GDM1 (cell line): ENCODE results near the gene TOR1AIP1.
"Not testable (repeated sequence)": the region's sequence is repeated elsewhere in the genome, so short reads cannot be mapped to it uniquely, and the experiment has no call there.

Source experiments
- DNase-seq: peaks from one replicate; lab custom pipeline; 2025; lab: John Stamatoyannopoulos, UW

The TOR1AIP1 gene, protein sequence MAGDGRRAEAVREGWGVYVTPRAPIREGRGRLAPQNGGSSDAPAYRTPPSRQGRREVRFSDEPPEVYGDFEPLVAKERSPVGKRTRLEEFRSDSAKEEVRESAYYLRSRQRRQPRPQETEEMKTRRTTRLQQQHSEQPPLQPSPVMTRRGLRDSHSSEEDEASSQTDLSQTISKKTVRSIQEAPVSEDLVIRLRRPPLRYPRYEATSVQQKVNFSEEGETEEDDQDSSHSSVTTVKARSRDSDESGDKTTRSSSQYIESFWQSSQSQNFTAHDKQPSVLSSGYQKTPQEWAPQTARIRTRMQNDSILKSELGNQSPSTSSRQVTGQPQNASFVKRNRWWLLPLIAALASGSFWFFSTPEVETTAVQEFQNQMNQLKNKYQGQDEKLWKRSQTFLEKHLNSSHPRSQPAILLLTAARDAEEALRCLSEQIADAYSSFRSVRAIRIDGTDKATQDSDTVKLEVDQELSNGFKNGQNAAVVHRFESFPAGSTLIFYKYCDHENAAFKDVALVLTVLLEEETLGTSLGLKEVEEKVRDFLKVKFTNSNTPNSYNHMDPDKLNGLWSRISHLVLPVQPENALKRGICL

DNA sequence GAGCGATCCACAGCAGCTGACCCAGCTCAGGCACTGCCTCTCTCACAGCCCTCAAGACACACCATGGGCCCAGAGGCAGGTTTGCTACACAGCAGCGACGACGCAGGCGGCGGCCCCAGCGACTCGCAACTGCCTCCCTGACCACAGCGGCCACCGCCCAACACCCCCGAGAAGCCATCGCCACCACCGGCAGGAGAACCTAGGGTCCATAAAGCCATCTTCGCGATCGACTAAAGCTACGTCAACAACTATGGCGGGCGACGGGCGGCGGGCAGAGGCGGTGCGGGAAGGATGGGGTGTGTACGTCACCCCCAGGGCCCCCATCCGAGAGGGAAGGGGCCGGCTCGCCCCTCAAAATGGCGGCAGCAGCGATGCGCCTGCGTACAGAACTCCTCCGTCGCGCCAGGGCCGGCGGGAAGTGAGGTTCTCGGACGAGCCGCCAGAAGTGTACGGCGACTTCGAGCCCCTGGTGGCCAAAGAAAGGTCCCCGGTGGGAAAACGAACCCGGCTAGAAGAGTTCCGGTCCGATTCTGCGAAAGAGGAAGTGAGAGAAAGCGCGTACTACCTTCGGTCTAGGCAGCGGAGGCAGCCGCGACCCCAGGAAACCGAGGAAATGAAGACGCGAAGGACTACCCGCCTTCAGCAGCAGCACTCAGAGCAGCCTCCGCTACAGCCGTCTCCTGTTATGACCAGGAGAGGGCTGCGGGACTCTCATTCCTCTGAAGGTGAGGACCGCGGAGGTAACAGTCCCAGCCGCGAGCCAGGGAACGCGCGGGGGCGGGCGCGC lies at the start of gene TOR1AIP1:
Gene TOR1AIP1, plus strand, starts transcription at position 33 of the 787 bp plus-strand sequence. Its CDS starts 218 bp downstream, at position 251.
- peak; percentile 98 for DNase-seq

DNA sequence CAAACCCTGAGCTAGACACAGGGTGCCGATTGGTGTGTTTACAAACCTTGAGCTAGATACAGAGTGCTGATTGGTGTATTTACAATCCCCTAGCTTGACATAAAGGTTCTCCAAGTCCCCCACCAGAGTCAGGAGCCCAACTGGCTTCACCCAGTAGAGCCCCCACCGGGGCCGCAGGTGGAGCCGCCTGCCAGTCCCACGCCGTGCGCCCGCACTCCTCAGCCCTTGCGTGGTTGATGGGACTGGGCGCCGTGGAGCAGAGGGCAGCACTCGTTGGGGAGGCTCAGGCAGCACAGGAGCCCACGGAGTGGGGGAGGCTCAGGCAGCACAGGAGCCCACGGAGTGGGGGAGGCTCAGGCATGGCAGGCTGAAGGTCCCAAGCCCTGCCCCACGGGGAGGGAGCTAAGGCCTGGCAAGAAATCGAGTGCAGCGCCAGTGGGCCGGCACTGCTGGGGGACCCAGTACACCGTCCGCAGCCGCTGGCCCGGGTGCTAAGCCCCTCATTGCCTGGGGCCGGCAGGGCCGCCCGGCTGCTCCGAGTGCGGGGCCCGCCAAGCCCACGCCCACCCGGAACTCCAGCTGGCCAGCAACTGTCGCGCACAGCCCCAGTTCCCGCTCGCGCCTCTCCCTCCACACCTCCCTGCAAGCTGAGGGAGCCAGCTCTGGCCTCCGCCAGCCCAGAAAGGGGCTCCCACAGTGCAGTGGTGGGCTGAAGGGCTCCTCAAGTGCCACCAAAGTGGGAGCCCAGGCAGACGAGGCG lies 45.2 kb upstream of the TOR1AIP1 start:
- DNase-seq, result not testable (repeated sequence)

DNA sequence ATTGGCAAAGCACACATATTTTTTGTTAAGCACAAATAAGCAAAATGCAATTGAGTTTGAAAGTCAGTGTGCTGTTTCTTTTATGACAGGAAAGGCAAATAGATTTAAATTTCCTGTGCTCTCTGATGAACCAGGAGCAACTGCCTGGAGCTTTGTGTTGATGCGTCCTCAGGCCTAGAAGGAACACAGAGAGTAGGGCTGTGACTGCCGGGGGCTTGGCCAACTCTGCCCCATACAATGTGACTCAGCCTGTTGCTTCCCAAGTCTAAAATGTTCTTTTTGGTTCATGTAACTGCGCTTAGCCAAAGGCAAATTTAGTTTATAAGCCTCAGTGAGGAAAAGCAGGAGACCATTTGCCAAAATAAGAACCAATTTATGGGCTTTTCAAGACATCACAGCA lies 42.0 kb upstream of the TOR1AIP1 start:
- no peak for DNase-seq

DNA sequence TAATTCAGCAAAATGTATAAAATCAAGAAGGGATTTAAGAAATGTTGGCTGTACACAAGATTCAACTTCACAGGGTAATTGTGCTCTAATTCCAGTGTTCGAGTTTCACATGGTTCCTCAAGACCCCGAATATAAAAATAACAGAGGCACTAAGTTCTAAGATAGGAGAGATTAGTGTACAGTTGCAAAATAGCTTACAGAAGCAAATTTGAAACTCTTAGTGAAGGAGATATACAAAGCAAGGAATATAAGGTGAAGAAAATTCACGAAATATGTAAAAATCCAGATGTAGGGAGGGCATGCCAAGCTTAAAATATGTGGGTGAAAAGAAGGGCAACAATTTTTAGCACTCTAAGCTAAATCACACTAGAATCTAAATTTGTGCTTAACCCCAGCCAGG lies 33.9 kb upstream of the TOR1AIP1 start:
- DNase-seq, result no peak

DNA sequence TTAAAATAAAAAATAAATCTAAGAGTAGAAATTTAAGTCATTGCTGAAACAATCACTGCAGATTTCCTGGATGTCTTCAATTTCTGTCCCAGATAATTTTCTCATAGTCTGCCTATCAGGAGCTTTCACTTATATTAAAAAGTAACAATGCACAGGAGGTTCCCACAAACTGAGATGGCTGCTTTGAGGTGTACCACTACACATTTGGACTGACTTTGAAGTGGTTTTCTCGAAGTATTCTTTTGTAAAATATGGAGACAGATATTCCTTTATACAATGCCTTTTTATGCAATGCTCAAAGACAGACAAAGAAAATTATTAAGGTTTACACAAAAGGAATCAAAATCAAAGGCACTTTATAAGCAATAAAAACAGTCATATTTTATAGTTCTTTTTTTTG lies 29.0 kb upstream of the TOR1AIP1 start:
- no peak for DNase-seq

DNA sequence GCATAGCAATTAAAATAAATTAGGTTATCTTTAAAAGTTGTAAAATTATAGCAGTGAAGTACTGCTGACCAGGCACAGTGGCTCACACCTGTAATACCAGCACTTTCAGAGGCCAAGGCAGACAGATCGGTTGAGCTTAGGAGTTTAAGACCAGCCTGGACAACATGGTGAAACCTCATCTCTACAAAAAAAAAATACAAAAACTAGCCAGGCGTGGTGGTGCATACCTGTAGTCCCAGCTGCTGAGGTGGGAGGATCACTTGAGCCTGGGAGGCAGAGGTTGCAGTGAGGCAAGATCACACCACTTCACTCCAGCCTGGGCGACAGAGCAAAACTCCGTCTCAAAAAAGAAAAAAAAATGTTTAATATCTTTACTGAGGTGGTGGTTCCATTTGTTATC lies 26.3 kb upstream of the TOR1AIP1 start:
- DNase-seq, result not testable (repeated sequence)

DNA sequence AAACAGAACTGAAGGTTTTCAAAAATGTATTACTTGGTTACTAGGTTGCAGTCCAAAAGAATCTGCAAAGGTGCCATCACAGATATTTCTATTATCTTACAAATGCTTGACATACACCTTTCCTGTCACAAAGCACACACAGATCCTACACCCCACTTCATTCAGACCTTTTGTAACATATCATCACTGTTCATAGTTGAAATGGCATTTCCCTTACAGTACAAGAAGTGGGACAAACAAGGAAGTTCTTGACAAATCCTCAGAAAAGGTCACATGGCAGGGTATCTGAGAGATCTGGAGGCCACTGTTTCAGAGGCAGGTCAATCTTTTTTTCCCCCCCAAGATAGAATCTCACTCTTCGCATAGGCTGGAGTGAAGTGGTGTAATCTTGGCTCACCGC lies 25.8 kb upstream of the TOR1AIP1 start:
- DNase-seq, result no peak

DNA sequence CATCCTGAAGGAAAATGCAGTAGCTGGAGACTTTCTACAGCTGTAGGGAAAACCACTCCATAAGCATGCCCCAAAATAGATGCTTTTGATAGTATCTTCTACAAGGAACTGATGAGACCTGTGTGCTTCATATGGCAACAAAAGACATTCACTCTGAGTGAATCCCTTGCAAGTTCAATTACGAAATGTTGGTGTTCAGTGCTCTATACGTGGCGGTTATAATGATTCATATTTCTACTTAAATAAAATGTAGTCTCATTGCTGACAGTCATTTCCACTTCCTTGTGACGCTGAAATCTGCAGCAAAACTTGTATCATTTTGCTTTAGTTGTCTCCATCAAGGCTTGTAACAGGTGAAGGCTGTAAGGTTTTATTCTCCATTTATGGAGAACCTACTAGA lies 25.1 kb upstream of the TOR1AIP1 start:
- DNase-seq, result no peak

DNA sequence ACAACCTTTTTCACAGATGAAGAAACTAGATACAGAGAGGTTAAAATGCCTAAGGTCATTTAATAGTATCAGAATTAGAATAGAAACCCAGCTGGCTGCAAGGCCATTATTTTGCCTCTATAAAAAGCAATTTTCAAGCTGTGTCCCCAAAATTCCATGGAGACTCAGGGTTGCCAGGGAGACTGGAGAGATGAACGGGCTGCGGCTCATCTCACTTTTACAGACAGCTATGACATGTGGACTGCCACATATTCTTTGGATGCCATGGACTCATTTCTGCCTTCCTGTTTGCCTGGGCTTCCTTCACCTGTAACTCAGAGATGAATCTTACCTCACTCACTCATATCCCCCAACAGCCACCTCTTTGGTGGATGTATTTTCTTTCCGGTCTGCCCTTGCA lies 21.4 kb upstream of the TOR1AIP1 start:
- DNase-seq, result no peak

DNA sequence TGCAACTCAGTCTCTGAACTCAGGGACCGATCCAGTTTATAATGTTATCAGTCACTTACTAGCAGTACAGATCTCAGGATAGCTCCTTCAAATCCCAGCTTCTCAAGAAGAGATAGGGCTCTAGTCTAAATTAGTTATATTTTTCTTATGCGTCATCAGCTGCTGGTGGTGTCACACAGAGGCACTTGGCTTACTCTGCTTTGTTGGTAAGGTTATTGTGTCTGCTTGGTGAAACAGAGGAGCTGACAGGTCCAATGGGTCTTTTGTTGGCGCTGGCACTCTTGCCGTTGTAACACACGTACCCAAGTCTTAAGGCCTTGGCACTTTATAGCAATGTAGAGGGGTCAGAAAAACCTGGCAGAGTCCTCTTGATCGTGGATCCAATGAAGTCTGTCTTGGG lies 16.7 kb upstream of the TOR1AIP1 start:
- no peak for DNase-seq

DNA sequence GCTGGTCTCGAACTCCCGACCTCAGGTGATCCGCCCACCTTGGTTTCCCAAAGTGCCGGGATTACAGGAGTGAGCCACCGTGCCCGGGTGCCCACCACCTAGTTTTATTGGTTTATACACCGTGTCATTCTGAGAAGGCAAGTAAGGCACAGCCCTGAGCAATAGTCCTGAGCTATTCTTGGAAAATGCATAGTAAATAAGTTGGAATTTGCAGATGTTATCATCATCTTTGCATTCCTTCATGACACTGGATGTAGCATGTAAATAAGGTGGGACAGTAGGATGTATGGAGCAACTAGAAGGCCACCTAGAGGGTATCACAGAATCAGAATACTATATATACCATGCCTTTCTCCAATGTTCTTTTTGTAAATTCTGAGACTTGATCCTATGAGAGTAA lies 15.5 kb upstream of the TOR1AIP1 start:
- no peak for DNase-seq

DNA sequence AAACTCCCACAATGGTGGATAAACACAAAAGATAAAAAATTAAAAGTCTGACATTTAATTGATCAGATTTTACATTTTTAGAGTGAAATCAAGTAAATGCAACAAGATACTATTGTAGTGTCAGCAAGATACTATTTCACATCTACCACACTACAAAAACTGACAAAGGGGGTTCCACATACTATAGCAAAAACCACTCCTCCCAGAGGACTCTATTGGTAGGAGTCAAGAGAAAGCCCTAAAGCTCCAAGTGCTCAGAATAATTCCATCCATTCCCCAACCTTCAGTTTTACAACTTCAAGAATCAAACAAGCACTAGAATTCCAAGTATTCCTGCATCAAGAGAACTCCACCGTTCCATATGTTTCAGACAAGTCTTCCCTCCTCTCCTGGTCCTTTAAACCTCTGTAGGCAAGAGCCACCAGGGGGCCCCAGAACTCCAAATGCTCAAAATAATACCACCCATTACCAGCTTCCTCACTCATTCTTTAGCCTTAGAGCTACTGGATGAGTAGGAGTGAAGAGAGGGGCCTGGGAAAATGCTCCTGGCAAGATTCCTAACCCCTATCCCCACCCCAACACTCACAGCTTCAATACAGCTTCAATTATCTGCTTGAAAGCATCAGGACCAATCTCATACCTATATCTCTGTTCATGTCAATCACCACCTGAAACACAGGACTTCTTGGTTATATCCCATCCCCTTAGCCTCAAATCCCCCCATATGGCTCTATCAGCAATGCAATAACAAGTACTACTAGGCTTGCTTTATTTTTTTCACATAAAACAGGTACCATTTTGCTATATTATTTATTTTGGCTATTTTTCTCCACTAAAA lies 14.4 kb upstream of the TOR1AIP1 start:
- DNase-seq, result peak; percentile 16

DNA sequence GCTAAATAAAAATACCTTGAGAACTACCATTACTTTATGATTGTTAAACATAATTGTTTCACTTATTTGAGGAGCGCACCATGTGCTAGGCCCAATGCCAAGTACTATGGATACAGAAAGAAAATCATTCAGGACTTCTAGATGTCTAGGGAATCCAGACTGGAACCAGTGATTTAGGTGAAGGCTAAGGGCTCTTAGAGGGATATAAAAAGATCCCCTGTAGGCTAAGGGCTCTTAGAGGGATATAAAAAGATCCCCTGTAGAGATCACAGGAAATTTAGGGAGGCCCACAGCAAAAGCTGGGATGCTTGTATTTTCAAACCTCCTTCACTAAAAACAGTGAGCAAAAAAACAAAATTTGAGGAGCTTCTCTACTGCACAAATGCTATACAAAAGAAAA lies 11.2 kb upstream of the TOR1AIP1 start:
- no peak for DNase-seq

DNA sequence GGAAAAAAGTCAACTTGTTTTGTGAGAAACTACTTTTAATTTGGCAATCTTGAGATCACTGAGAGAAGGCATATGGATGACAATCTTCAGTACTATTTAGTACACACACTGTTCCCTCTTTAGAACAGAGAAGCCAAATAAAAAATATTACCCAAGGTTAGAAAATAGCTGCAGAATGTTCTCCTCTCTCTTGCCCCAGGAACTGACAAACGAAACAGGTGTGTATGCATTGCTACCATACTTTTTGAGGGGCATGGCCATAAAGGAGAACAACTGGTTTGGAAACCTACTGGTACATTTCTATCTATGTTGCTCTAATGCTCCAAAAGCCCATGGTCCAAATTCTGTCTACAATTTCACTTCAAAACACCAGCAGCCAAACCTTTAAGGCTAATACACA lies 10.1 kb upstream of the TOR1AIP1 start:
- DNase-seq, result no peak

DNA sequence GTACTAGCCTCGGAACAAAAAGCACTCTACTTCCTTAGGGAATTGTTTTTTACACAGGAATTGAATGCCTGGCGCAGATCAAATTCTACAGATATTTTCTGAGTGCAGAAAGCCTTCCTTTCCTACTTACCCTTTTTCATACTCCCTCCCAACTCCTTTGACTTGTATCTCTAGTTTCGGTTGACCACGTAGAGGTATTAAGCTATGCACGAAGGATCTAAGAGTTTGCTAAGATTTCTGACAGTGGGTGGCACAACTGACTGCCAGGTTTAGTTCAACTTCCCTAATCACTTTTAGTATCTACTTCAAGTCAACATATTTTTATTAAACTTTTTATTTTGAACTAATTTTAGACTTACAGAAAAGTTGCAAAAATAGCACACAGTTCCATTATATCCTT lies 9.5 kb upstream of the TOR1AIP1 start:
- DNase-seq, result no peak

DNA sequence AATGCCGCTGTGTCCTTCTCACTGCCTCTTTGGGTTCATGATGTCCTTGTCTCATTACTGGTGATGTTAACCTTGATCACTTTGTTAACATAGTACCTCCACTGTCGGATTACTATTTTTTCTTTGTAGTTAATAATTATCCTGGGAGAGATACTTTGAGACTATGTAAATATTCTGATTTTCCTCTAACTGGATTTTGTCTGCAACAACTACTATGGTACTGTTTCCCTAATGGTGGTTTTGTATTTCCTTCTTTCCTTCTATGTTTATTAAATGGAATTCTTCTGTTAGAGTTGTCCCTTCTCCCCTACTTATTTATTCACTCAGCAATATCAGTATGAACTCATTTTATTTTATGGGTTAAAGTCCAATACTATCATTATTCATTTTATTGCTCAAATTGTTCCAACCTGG lies 8.6 kb upstream of the TOR1AIP1 start:
- no peak for DNase-seq

DNA sequence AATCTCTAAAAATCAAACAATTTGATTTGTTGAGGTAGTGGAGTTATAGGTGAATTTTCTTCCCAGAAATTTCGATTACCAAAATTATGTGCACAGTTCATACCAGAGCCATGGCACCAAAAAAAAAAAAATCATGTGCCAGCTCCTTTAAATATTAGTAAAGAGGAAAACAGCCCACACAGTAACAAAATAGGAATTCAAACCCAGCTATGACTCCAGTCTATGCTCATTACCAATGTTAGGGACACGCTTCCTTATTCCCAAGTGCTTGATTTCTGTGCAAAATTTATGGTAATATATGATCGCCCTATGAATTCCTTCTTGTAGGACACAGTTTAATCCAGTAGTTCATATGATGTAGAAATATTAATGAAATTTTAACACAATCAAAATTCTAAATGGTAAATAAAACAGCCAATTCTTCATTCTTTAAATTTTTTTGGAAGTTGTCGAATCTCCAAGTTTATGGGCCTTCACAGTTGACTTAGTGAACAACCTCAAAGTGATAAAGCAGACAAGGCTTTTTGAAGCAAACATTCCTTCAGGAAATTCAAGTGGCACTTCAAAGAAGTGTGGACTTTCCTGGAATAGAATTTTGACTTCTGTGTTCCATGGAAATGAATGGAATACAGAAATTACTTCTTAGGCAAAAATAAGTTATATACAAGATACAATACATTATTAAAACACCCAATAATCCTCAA lies 6.3 kb upstream of the TOR1AIP1 start:
- no peak for DNase-seq

DNA sequence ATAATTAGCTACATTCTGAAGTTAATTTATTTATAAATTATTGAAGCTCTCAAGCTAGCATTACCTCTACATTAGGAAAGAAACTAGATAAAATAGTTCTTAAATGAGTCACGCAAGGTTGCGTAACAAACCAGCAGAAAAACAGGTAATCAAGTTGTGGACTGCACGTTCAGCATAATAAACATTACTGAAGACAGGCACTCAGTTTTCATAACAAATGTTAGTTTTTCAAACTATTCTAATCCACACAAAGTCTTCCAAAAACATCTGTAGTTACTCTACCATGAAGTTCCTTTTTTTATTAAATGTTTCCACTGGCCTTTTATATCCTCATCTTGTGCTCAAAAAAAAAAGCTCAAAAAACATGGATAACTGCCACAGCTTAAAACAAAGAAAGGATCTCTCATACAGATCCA lies 5.8 kb upstream of the TOR1AIP1 start:
- no peak for DNase-seq

DNA sequence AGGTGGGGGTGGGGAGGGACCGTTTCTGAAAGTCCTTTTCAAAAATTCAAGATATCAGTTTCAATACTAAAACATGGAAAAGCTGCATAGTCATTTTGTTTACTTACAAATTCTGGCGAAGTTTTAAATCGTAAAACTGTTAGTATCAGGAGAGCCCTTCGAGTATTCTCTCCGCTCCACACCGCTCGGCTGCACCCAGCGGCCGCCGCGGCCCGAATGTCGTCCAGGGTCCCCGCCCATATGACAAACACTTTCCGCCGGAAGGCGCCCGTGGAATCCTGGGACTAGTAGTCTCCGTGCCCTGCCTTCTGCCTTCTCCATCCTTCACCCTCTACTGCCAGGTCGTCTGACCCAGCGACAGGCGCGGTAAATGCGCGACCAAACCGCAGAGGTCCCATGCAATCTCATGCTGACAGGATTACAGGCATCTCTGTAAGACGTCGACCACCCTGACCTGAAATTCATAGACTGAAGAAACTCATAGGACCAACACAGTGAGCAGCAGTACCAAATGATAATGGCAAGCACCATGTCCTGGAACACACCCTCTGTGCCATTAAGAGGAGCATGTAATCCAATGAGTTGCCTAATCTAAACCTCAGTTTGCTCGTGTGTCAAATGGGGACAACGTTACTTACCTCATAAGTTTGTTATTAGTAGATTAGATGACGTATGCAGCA lies 4.4 kb upstream of the TOR1AIP1 start, which contains the start of gene TOR1AIP2:
Gene TOR1AIP2, minus strand, starts transcription at position 218 of the 680 bp plus-strand sequence. CDS start 25,138 bp downstream, outside the sequence.
- DNase-seq, result peak; percentile 73

DNA sequence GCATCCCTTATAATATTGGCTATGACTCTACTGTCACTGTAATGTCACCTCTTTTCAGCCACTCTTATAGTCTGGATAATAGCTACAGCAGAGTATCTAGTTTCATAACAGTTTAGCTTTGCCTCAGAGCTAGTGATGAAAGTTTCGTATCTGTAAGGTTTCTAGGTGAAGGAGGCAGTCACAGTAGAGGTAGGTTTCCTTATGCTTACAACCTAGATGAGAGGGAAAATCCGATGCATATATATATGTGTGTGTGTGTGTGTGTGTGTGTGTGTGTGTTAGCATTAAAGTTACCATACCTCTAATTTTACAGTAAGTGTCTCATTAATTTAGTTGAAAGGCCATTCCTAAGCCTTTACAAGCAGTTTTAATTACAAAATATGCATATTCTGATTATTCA lies 2.3 kb upstream of the TOR1AIP1 start:
- DNase-seq, result no peak
